H1 (cell line): ENCODE results near the gene IRF5.

Source experiments
- EGR1 ChIP-seq: IDR thresholded peaks from 2 replicates; pipeline ENCODE4 v1.6.1; 2011; ENCODE audit warnings: low read depth, low read length, borderline replicate concordance
- EP300 ChIP-seq, 2 experiments: IDR thresholded peaks; 1 replicate in 1 of 2; 2 replicates in 1 of 2; pipeline ENCODE4 v1.6.1; 2011 to 2012; ENCODE audit warnings: low read depth in 2 of 2, low read length in 2 of 2, mild to moderate bottlenecking in 2 of 2, borderline replicate concordance in 1 of 2, inconsistent platforms in 1 of 2, moderate library complexity in 1 of 2
- MAFK ChIP-seq: IDR thresholded peaks from 2 replicates; pipeline ENCODE4 v1.6.1; 2012; ENCODE audit warnings: low read depth, mild to moderate bottlenecking, improper control_type of control experiment, low read length
- POLR2A ChIP-seq, 2 experiments: IDR thresholded peaks; 1 replicate in 1 of 2; 2 replicates in 1 of 2; pipeline ENCODE4 v1.6.1; 2011; ENCODE audit warnings: low read depth in 2 of 2, low read length in 2 of 2, mild to moderate bottlenecking in 2 of 2; ENCODE audit errors: control extremely low read depth in 1 of 2
- RAD21 ChIP-seq, 2 experiments: IDR thresholded peaks in 1 of 2; conservative IDR thresholded peaks in 1 of 2; 2 replicates each; pipeline ENCODE4 v1.6.1; 2011; ENCODE audit warnings: low read depth in 2 of 2, low read length in 2 of 2, improper control_type of control experiment in 1 of 2, inconsistent platforms in 1 of 2, mild to moderate bottlenecking in 1 of 2, moderate library complexity in 1 of 2
- YY1 ChIP-seq: IDR thresholded peaks from 2 replicates; pipeline ENCODE4 v1.6.1; 2011; ENCODE audit warnings: low read depth, mild to moderate bottlenecking, low read length
- TF ChIP-seq, protein P1 (sequence below), 3 experiments: IDR thresholded peaks; 1 replicate in 2 of 3; 2 replicates in 1 of 3; pipeline versions ENCODE4 v1.5.1 to v1.6.1; 2011; ENCODE audit warnings: low read length in 3 of 3, mild to moderate bottlenecking in 3 of 3, inconsistent platforms in 2 of 3, low read depth in 1 of 3, moderate library complexity in 1 of 3; ENCODE audit not compliant: insufficient read depth in 1 of 3; ENCODE audit errors: control extremely low read depth in 1 of 3

DNA sequence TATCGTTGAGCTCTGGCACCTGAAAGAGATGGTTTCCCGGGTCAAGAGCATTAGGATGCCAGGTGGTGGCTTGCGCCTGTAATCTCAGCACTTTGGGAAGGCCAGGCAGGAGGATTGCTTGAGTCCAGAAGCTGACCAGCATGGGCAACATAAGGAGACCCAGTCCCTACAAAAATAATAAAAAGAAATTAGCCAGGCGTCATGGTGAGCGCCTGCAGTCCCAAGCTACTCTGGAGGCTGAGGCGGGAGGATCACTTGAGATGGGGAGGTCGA, 21.1 kb upstream of the IRF5 start:
- no peak for TF ChIP-seq MAFK
- TF ChIP-seq EGR1, result no peak
- no peak for TF ChIP-seq RAD21 (IDR thresholded peaks at IDR 0.05 in 1 of 2, conservative IDR thresholded peaks at IDR 0.05 in 1 of 2; ENCODE audit: low read depth in 2 of 2, low read length in 2 of 2)
- no peak for TF ChIP-seq YY1
- TF ChIP-seq, protein P1, sequence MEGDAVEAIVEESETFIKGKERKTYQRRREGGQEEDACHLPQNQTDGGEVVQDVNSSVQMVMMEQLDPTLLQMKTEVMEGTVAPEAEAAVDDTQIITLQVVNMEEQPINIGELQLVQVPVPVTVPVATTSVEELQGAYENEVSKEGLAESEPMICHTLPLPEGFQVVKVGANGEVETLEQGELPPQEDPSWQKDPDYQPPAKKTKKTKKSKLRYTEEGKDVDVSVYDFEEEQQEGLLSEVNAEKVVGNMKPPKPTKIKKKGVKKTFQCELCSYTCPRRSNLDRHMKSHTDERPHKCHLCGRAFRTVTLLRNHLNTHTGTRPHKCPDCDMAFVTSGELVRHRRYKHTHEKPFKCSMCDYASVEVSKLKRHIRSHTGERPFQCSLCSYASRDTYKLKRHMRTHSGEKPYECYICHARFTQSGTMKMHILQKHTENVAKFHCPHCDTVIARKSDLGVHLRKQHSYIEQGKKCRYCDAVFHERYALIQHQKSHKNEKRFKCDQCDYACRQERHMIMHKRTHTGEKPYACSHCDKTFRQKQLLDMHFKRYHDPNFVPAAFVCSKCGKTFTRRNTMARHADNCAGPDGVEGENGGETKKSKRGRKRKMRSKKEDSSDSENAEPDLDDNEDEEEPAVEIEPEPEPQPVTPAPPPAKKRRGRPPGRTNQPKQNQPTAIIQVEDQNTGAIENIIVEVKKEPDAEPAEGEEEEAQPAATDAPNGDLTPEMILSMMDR (IDR thresholded peaks at IDR 0.05; ENCODE audit: control extremely low read depth in 1 of 3, insufficient read depth in 1 of 3, low read depth in 1 of 3, low read length in 3 of 3), result no peak
- TF ChIP-seq POLR2A (IDR thresholded peaks at IDR 0.05; ENCODE audit: control extremely low read depth in 1 of 2, low read depth in 2 of 2, low read length in 2 of 2), result no peak
- no peak for TF ChIP-seq EP300 (IDR thresholded peaks at IDR 0.05; ENCODE audit: borderline replicate concordance in 1 of 2, low read depth in 2 of 2, low read length in 2 of 2)
